HEK293 (cell line): ENCODE results near the gene MAP7.

Source experiments
- CTCF ChIA-PET: fragments of 350-600 bp; formaldehyde crosslinking; extraction: SDS; loops from one replicate; lab custom pipeline; 2021; ENCODE audit warnings: antibody characterized with exemption; lab: Yijun Ruan, JAX
- POLR2A ChIA-PET: fragments of 300-600 bp; formaldehyde crosslinking; extraction: SDS; loops from one replicate; lab custom pipeline; 2020; ENCODE audit warnings: antibody characterized with exemption, inconsistent platforms; lab: Yijun Ruan, JAX
- H3K27ac ChIP-seq: fragments of 200-500 bp; sonication (Bioruptor generic); 2 replicates; pipeline ENCODE4 v1.5.1; 2014; ENCODE audit warnings: low read depth, low read length, control low read depth, inconsistent platforms; ENCODE audit errors: extremely low read depth
- H3K36me3 ChIP-seq, 2 experiments: fragments of 200-500 bp in 1 of 2; sonication (Bioruptor generic) in 1 of 2; 1 replicate in 1 of 2; 2 replicates in 1 of 2; pipeline ENCODE4 v1.5.1; 2014 to 2017; ENCODE audit warnings: inconsistent platforms in 2 of 2, low read length in 2 of 2; ENCODE audit not compliant: control insufficient read depth in 2 of 2, insufficient read depth in 1 of 2
- H3K4me1 ChIP-seq: fragments of 200-500 bp; sonication (Bioruptor generic); 2 replicates; pipeline ENCODE4 v1.5.1; 2014; ENCODE audit warnings: mild to moderate bottlenecking, low read length, inconsistent platforms; ENCODE audit not compliant: control insufficient read depth, insufficient read depth
- H3K4me3 ChIP-seq: 2 replicates; pipeline ENCODE4 v1.5.1; 2011; ENCODE audit warnings: low read depth, mild to moderate bottlenecking, control low read depth, low read length, moderate library complexity
- H3K9me3 ChIP-seq: fragments of 200-500 bp; sonication (Bioruptor generic); 2 replicates; pipeline ENCODE4 v1.5.1; 2014; ENCODE audit warnings: low read depth, low read length, inconsistent platforms; ENCODE audit not compliant: control insufficient read depth, insufficient read depth
- EGR2 ChIP-seq: fragments of 450-650 bp; formaldehyde crosslinking; IDR thresholded peaks from 2 replicates; pipeline ENCODE4 v1.5.1; 2016; ENCODE audit warnings: low read depth, missing biosample characterization, missing genetic modification characterization
- HOXA7 ChIP-seq: sonication (generic); formaldehyde crosslinking; IDR thresholded peaks from 2 replicates; pipeline ENCODE4 v1.8.1; 2022; ENCODE audit warnings: missing genetic modification reagents, borderline replicate concordance
- TRIM28 ChIP-seq: IDR thresholded peaks from 2 replicates; pipeline ENCODE4 v1.6.1; 2011; ENCODE audit warnings: low read length, control low read depth, borderline replicate concordance
- ZBTB17 ChIP-seq: fragments of 450-650 bp; formaldehyde crosslinking; IDR thresholded peaks from 2 replicates; pipeline ENCODE4 v1.5.1; 2016; ENCODE audit warnings: missing biosample characterization, missing genetic modification characterization
- ZFHX2 ChIP-seq: fragments of 450-650 bp; formaldehyde crosslinking; conservative IDR thresholded peaks from 2 replicates; pipeline ENCODE4 v1.5.1; 2016; ENCODE audit warnings: missing biosample characterization, missing genetic modification characterization
- ZFP3 ChIP-seq: fragments of 450-650 bp; formaldehyde crosslinking; IDR thresholded peaks from 2 replicates; pipeline ENCODE4 v1.5.1; 2016; ENCODE audit warnings: low read depth, missing biosample characterization, missing genetic modification characterization
- ZFP69B ChIP-seq: fragments of 450-650 bp; formaldehyde crosslinking; IDR thresholded peaks from 2 replicates; pipeline ENCODE4 v1.5.1; 2016; ENCODE audit warnings: missing biosample characterization, missing genetic modification characterization
- ZNF121 ChIP-seq: fragments of 450-650 bp; formaldehyde crosslinking; IDR thresholded peaks from 2 replicates; pipeline ENCODE4 v1.5.1; 2016; ENCODE audit warnings: missing biosample characterization, missing genetic modification characterization
- ZNF169 ChIP-seq: fragments of 450-650 bp; formaldehyde crosslinking; IDR thresholded peaks from 2 replicates; pipeline ENCODE4 v1.5.1; 2016; ENCODE audit warnings: missing biosample characterization, missing genetic modification characterization
- ZNF426 ChIP-seq: fragments of 450-650 bp; formaldehyde crosslinking; IDR thresholded peaks from 2 replicates; pipeline ENCODE4 v1.5.1; 2017; ENCODE audit warnings: missing biosample characterization, missing genetic modification characterization, mild to moderate bottlenecking, inconsistent platforms, moderate library complexity
- ZNF48 ChIP-seq: fragments of 450-650 bp; formaldehyde crosslinking; IDR thresholded peaks from 2 replicates; pipeline ENCODE4 v1.5.1; 2016; ENCODE audit warnings: missing biosample characterization, missing genetic modification characterization
- ZNF501 ChIP-seq: fragments of 450-650 bp; formaldehyde crosslinking; IDR thresholded peaks from 2 replicates; pipeline ENCODE4 v1.5.1; 2016; ENCODE audit warnings: missing biosample characterization, missing genetic modification characterization
- ZNF510 ChIP-seq: fragments of 450-650 bp; formaldehyde crosslinking; IDR thresholded peaks from 2 replicates; pipeline ENCODE4 v1.5.1; 2018; ENCODE audit warnings: mild to moderate bottlenecking, missing genetic modification characterization, missing biosample characterization; ENCODE audit not compliant: insufficient replicate concordance
- ZNF610 ChIP-seq: fragments of 450-650 bp; formaldehyde crosslinking; IDR thresholded peaks from 2 replicates; pipeline ENCODE4 v1.5.1; 2016; ENCODE audit warnings: missing biosample characterization, missing genetic modification characterization, borderline replicate concordance
- TF ChIP-seq, protein P1 (sequence below): fragments of 450-650 bp; formaldehyde crosslinking; IDR thresholded peaks from 2 replicates; pipeline ENCODE4 v1.5.1; 2016; ENCODE audit warnings: missing biosample characterization, missing genetic modification characterization, low read depth
- TF ChIP-seq, protein P2 (sequence below): fragments of 450-650 bp; formaldehyde crosslinking; IDR thresholded peaks from 2 replicates; pipeline ENCODE4 v1.5.1; 2016; ENCODE audit warnings: missing biosample characterization, missing genetic modification characterization

Gene MAP7

GRCh38 chr6:136566851-136567250, 16.6 kb upstream of the MAP7 start:
- POLR2A ChIA-PET = no interaction called here
- Histone ChIP-seq H3K27ac (no peak overlapping the region), H3K36me3 (no peaks in the 10 kb centered on the region), H3K9me3 (no peaks in the 10 kb centered on the region), H3K4me1 (peaks cover 22% of the 10 kb centered on the region), H3K4me3 (no peak overlapping the region)
- CTCF ChIA-PET = interaction anchor here (0.7 to 1.8 kb wide), 3 partner anchors 14 to 42 kb away, joined by 3 to 8 read pairs (median 4); partner anchors contain the start of gene MAP7
- TF ChIP-seq, protein P1, sequence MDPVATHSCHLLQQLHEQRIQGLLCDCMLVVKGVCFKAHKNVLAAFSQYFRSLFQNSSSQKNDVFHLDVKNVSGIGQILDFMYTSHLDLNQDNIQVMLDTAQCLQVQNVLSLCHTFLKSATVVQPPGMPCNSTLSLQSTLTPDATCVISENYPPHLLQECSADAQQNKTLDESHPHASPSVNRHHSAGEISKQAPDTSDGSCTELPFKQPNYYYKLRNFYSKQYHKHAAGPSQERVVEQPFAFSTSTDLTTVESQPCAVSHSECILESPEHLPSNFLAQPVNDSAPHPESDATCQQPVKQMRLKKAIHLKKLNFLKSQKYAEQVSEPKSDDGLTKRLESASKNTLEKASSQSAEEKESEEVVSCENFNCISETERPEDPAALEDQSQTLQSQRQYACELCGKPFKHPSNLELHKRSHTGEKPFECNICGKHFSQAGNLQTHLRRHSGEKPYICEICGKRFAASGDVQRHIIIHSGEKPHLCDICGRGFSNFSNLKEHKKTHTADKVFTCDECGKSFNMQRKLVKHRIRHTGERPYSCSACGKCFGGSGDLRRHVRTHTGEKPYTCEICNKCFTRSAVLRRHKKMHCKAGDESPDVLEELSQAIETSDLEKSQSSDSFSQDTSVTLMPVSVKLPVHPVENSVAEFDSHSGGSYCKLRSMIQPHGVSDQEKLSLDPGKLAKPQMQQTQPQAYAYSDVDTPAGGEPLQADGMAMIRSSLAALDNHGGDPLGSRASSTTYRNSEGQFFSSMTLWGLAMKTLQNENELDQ (tag by site-specific recombination) = no peak
- TF ChIP-seq HOXA7 (no peak), ZNF501 (tag by site-specific recombination) (no peak), ZNF169 (tag by site-specific recombination) (no peak), ZNF510 (no peak)
- TF ChIP-seq, protein P2, sequence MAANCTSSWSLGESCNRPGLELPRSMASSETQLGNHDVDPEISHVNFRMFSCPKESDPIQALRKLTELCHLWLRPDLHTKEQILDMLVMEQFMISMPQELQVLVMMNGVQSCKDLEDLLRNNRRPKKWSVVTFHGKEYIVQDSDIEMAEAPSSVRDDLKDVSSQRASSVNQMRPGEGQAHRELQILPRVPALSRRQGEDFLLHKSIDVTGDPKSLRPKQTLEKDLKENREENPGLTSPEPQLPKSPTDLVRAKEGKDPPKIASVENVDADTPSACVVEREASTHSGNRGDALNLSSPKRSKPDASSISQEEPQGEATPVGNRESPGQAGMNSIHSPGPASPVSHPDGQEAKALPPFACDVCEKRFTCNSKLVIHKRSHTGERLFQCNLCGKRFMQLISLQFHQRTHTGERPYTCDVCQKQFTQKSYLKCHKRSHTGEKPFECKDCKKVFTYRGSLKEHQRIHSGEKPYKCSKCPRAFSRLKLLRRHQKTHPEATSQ (tag by site-specific recombination) = no peak

- ChIA-PET POLR2A (no interaction called here), CTCF (interaction anchor here (0.6 to 1.9 kb wide), 4 partner anchors 16 to 226 kb away, joined by 3 to 8 read pairs (median 5); partner anchors contain the start of genes MAP3K5 and MAP7)
- no peak for TF ChIP-seq ZNF610 (tag by site-specific recombination)
- peak; percentile 47; the same call in 1 of the 2 replicates for TF ChIP-seq EGR2 (tag by site-specific recombination)
- peak; percentile 63 for TF ChIP-seq ZFHX2
- Histone ChIP-seq H3K27ac (no peak overlapping the region), H3K9me3 (no peaks in the 10 kb centered on the region), H3K4me1 (peaks cover 22% of the 10 kb centered on the region), H3K4me3 (no peak overlapping the region), H3K36me3 (no peaks in the 10 kb centered on the region; a peak in 1 of 3 replicates)
These were observed 15.8 kb upstream of the MAP7 start for GRCh38 chr6:136566007-136566487.

DNA sequence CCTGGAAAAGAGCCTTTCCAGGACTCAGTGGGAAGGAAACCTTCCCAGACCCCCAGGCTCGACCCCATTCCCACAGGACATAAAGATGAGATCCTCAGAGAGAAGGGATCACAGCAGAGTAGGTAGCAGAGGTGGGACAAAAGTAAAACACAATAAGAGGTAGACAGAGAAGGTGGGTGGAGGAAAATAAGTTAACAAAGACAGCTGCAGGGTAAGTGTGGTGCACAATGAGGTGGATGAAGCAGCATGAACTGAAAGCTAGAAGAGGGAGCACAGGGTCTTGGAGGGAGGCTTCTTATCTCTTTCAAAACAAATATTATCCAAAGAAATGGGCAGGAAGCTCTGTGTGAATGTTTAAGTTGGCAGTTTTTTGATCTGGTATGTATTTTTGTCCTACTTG, 14.0 kb upstream of the MAP7 start:
- CTCF ChIA-PET = interaction anchor here (0.7 to 1.8 kb wide), 4 partner anchors 9 to 24 kb away, joined by 3 to 7 read pairs (median 4); partner anchors contain the start of gene MAP7
- H3K27ac ChIP-seq = no peak overlapping the region
- no peak overlapping the region for H3K4me3 ChIP-seq
- TF ChIP-seq ZBTB17 = no peak
- TF ChIP-seq TRIM28 = peak; percentile 59; the same call in 1 of the 2 replicates
- no peaks in the 10 kb centered on the region for H3K9me3 ChIP-seq
- POLR2A ChIA-PET = interaction anchor here (0.7 to 1.6 kb wide), 2 partner anchors 258 to 274 kb away, joined by 4 read pairs; partner anchors contain the start of genes BCLAF1 and PEX7
- peaks cover 22% of the 10 kb centered on the region for H3K4me1 ChIP-seq
- no peaks in the 10 kb centered on the region; a peak in 1 of 3 replicates for H3K36me3 ChIP-seq

GRCh38 chr6:136563386-136564152, 13.3 kb upstream of the MAP7 start:
- no peaks in the 10 kb centered on the region for H3K9me3 ChIP-seq
- no peak overlapping the region for H3K4me3 ChIP-seq
- TF ChIP-seq ZNF121 (tag by site-specific recombination) (no peak), ZFP3 (tag by site-specific recombination) (no peak), ZNF48 (tag by site-specific recombination) (no peak), ZNF426 (no peak), ZFP69B (tag by site-specific recombination) (no peak)
- TF ChIP-seq, all 188 proteins: peak for 0
- no peaks in the 10 kb centered on the region; a peak in 1 of 3 replicates for H3K36me3 ChIP-seq
- POLR2A ChIA-PET = interaction anchor here (1.6 kb wide), 1 partner anchor 274 kb away, joined by 4 read pairs; the partner anchor contains the start of gene BCLAF1
- no peak overlapping the region for H3K27ac ChIP-seq
- CTCF ChIA-PET = interaction anchor here (0.6 to 3.9 kb wide), 6 partner anchors 9 to 71 kb away, joined by 3 to 31 read pairs (median 5); partner anchors contain the start of gene MAP7
- peaks cover 22% of the 10 kb centered on the region for H3K4me1 ChIP-seq
